ENCODE results near the gene RBMX. TPM values are rescaled to one million over a fixed set of nuclear protein-coding genes. Genes with fewer than 3 reads are reported as not detected.

RBMX gene
- total and polyA plus RNA-seq, 2 of the 13 experiments (the other 11 are each of a cell fraction or from before 2014, with no cell fraction given), result 114 to 254 TPM

- TF ChIP-seq POLR2G (IDR thresholded peaks at IDR 0.05; ENCODE audit: low read depth, low read length), result peak; percentile 98
- no peak for TF ChIP-seq ZNF703 (CRISPR knock-in tag; IDR thresholded peaks at IDR 0.05; ENCODE audit: borderline replicate concordance)
- peak; percentile 76; the same call in 1 of the 2 replicates for TF ChIP-seq YEATS2 (CRISPR knock-in tag; IDR thresholded peaks at IDR 0.05; ENCODE audit: borderline replicate concordance)
- no peak for TF ChIP-seq ARNTL (CRISPR knock-in tag; IDR thresholded peaks at IDR 0.05)
- TF ChIP-seq ZBTB20 (CRISPR knock-in tag; IDR thresholded peaks at IDR 0.05; ENCODE audit: borderline replicate concordance, low read depth), result no peak
- TF ChIP-seq AGO2 (optimal IDR thresholded peaks at IDR 0.05; ENCODE audit: low read depth, low read length), result peak; percentile 9
- no peak for TF ChIP-seq MLLT10 (CRISPR knock-in tag; IDR thresholded peaks at IDR 0.05)
- TF ChIP-seq GTF2F1 (IDR thresholded peaks at IDR 0.05; ENCODE audit: low read length), result no peak
- TF ChIP-seq TFE3 (CRISPR knock-in tag; IDR thresholded peaks at IDR 0.05), result no peak
- TF ChIP-seq SAP130 (CRISPR knock-in tag; IDR thresholded peaks at IDR 0.05; ENCODE audit: low read depth), result peak; percentile 80
- no peak for TF ChIP-seq ZNF780A (CRISPR knock-in tag; IDR thresholded peaks at IDR 0.05)
- TF ChIP-seq ZNF577 (CRISPR knock-in tag; IDR thresholded peaks at IDR 0.05; ENCODE audit: borderline replicate concordance, low read depth), result no peak
- TF ChIP-seq RAD21 (CRISPR knock-in tag; IDR thresholded peaks at IDR 0.05), result no peak
- TF ChIP-seq PLSCR1 (CRISPR knock-in tag; IDR thresholded peaks at IDR 0.05; ENCODE audit: borderline replicate concordance), result no peak
- TF ChIP-seq RFX5 (IDR thresholded peaks at IDR 0.05; ENCODE audit: low read depth, low read length), result no peak
- no peak for TF ChIP-seq ZNF333 (CRISPR knock-in tag; IDR thresholded peaks at IDR 0.05; ENCODE audit: borderline replicate concordance)
- TF ChIP-seq ZNF329 (CRISPR knock-in tag; IDR thresholded peaks at IDR 0.05; ENCODE audit: low read depth), result no peak
- no peak for TF ChIP-seq CC2D1A (CRISPR knock-in tag; IDR thresholded peaks at IDR 0.05)
- TF ChIP-seq THAP7 (CRISPR knock-in tag; IDR thresholded peaks at IDR 0.05), result no peak
- TF ChIP-seq DDIT3 (CRISPR knock-in tag; IDR thresholded peaks at IDR 0.05), result no peak
- TF ChIP-seq ASH2L (IDR thresholded peaks at IDR 0.05; ENCODE audit: insufficient read length, low read depth, low read length), result peak; percentile 48
- no peak for TF ChIP-seq LRRFIP1 (CRISPR knock-in tag; conservative IDR thresholded peaks at IDR 0.05)
- no peak for TF ChIP-seq KLF11 (CRISPR knock-in tag; IDR thresholded peaks at IDR 0.05)
- TF ChIP-seq EZH2 (conservative IDR thresholded peaks at IDR 0.05; ENCODE audit: low read depth, low read length), result no peak
- TF ChIP-seq PBX2 (CRISPR knock-in tag; IDR thresholded peaks at IDR 0.05), result peak; percentile 93
These were observed at the start of gene RBMX (continued) for GRCh38 chrX:136880452-136881013.

Measured in HepG2 (cell line).